Measurements from ENCODE around the gene ZBTB9.

The ZBTB9 gene

GRCh38 chr6:33454009-33454946, at the start of gene ZBTB9:
TSS of gene ZBTB9 (plus strand) at chr6:33454576. CDS start at chr6:33455101, 525 bp downstream.
- DNase-seq, result peak; percentile 95

- no peak for DNase-seq
These were observed 49.5 kb upstream of the ZBTB9 start for GRCh38 chr6:33404884-33405283.

- DNase-seq, result no peak
These were observed 48.9 kb upstream of the ZBTB9 start for GRCh38 chr6:33405386-33405940.

GRCh38 chr6:33406126-33406525, 48.2 kb upstream of the ZBTB9 start:
- DNase-seq, result no peak

GRCh38 chr6:33407132-33407718, 47.2 kb upstream of the ZBTB9 start:
- no peak for DNase-seq

GRCh38 chr6:33410050-33410710, 44.2 kb upstream of the ZBTB9 start:
- DNase-seq, result peak; percentile 96

- DNase-seq, result peak; percentile 87
These were observed 43.4 kb upstream of the ZBTB9 start, which contains the start of gene PHF1 for GRCh38 chr6:33410711-33411631. TSS of gene PHF1 (plus strand) at chr6:33411014. CDS start at chr6:33412264, 1,250 bp downstream.

GRCh38 chr6:33411632-33412005, 42.8 kb upstream of the ZBTB9 start:
- no peak for DNase-seq

GRCh38 chr6:33412140-33413009, 42.0 kb upstream of the ZBTB9 start:
- no peak for DNase-seq

- no peak for DNase-seq
These were observed 40.9 kb upstream of the ZBTB9 start for GRCh38 chr6:33413241-33414120.

GRCh38 chr6:33414592-33415271, 39.6 kb upstream of the ZBTB9 start:
- no peak for DNase-seq

- DNase-seq, result no peak
These were observed 38.5 kb upstream of the ZBTB9 start for GRCh38 chr6:33415831-33416230.

- DNase-seq, result no peak
These were observed 37.8 kb upstream of the ZBTB9 start for GRCh38 chr6:33416386-33417127.

GRCh38 chr6:33417128-33417902, 37.1 kb upstream of the ZBTB9 start:
- DNase-seq, result peak; percentile 32

GRCh38 chr6:33417903-33418689, 36.3 kb upstream of the ZBTB9 start, which contains the start of gene CUTA:
TSS of gene CUTA (minus strand) at chr6:33418107. CDS start at chr6:33418000, 107 bp downstream.
- peak; percentile 99 for DNase-seq

GRCh38 chr6:33418690-33419291, 35.6 kb upstream of the ZBTB9 start:
- peak; percentile 29 for DNase-seq
